ENCODE measurements around the gene PHGDH. TPM values are rescaled to one million over a fixed set of nuclear protein-coding genes. Genes with fewer than 3 reads are reported as not detected.

The PHGDH gene
- total and polyA plus RNA-seq, 2 of the 13 experiments (the other 11 are each of a cell fraction or from before 2014, with no cell fraction given), result 95.8 to 133 TPM

DNA sequence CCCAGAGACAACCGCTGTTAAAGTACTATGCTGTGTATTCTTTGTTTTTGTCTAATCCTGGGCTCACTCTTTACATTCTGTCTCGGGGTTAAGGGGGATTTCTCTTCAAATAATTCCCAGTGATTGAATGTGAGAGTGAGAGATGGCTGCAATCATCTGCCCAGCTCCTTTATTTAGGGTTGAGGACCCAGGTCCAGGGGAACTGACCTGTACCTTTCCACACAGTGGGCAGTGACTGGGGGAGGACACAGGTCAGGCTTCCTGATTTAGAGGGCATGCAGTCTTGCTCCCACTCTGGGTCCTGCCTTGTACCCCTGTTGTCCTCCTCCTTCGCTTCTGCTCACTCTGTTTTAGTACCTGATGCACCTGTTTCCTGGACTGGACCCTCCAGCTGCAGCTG, 22.0 kb downstream of the PHGDH start:
- H3K4me2 ChIP-seq (ENCODE audit: low read depth, low read length), result no peak overlapping the region
- ChIA-PET POLR2A (interaction anchor here (1.0 to 1.9 kb wide), 3 partner anchors 9 to 21 kb away, joined by 3 to 6 read pairs (median 3); no protein-coding TSS in a partner anchor), CTCF (ENCODE audit: low intra/inter-chr PET ratio, low total read pairs) (no interaction called here)
- peaks cover 43% of the 10 kb centered on the region for H3K4me1 ChIP-seq (ENCODE audit: insufficient read depth, low read length)
- no TSS peak for BruUV-seq (replicated peaks)
- in situ Hi-C loops (cut with HindIII; ENCODE audit: extremely low pct_ligation_motif_present, low pct_unique_long_range_greater_than_20kb) (no loop called here), intact Hi-C loops (cut with micrococcal nuclease; ENCODE audit: unreplicated experiment) (no loop called here)
- H3K27ac ChIP-seq (ENCODE audit: extremely low read length, insufficient read depth, low read length), result no peak overlapping the region
- WGBS (ENCODE audit: low lambda C conversion rate), result 97% methylated on average over 3 of the region's 3 CpGs
- H3K4me3 ChIP-seq (replicated peaks in 1 of 3; ENCODE audit: insufficient read depth in 1 of 3, low read depth in 2 of 3, low read length in 3 of 3), result no peak overlapping the region
- no peak for FAIRE-seq
- H3K9ac ChIP-seq (ENCODE audit: insufficient read depth, low read depth, low read length), result no peak overlapping the region
- H2AFZ ChIP-seq (ENCODE audit: low read length), result no peak overlapping the region
- peak; percentile 19 for TF ChIP-seq RBM22 (optimal IDR thresholded peaks at IDR 0.05; ENCODE audit: low read length)
- TF ChIP-seq TCF7 (IDR thresholded peaks at IDR 0.05; ENCODE audit: low read depth), result no peak
- no peak for ATAC-seq
- no peaks in the 10 kb centered on the region for H3K27me3 ChIP-seq (ENCODE audit: control insufficient read depth in 1 of 2, insufficient read depth in 2 of 2, low read length in 2 of 2)
- no peak for DNase-seq (ENCODE audit: low spot score)
- H3K79me2 ChIP-seq (ENCODE audit: insufficient read depth, low read length), result no peaks in the 10 kb centered on the region
- peaks cover 39 to 97% of the 10 kb centered on the region in 2 experiments for H3K36me3 ChIP-seq (replicated peaks in 1 of 2; ENCODE audit: control insufficient read depth in 1 of 2, insufficient read depth in 2 of 2, low read length in 2 of 2)
- no peaks in the 10 kb centered on the region; the same call in none of the 2 replicates for H4K20me1 ChIP-seq (ENCODE audit: insufficient read depth, low read length)
- H3K9me3 ChIP-seq (ENCODE audit: low read length), result no peaks in the 10 kb centered on the region

DNA sequence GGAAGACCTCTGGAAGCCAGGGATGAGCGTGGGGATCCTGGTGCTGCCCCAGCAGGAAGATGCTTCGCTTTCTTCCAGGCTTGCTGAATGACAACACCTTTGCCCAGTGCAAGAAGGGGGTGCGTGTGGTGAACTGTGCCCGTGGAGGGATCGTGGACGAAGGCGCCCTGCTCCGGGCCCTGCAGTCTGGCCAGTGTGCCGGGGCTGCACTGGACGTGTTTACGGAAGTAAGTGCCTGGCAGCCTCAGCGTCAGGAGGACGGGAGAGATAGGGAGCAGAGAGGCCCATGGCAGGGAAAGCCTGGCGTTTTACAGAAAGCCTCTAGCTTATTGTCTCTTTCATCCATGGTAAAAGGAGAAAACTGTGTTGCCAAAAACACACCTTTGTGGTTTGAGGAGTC, 23.5 kb downstream of the PHGDH start:
- H3K36me3 ChIP-seq (replicated peaks in 1 of 2; ENCODE audit: control insufficient read depth in 1 of 2, insufficient read depth in 2 of 2, low read length in 2 of 2), result peaks cover 40 to 97% of the 10 kb centered on the region in 2 experiments
- ATAC-seq, result no peak
- CTCF ChIA-PET (ENCODE audit: low intra/inter-chr PET ratio, low total read pairs), result no interaction called here
- TF ChIP-seq ZBTB20 (CRISPR knock-in tag; IDR thresholded peaks at IDR 0.05; ENCODE audit: borderline replicate concordance, low read depth), result no peak
- TF ChIP-seq, protein P1, sequence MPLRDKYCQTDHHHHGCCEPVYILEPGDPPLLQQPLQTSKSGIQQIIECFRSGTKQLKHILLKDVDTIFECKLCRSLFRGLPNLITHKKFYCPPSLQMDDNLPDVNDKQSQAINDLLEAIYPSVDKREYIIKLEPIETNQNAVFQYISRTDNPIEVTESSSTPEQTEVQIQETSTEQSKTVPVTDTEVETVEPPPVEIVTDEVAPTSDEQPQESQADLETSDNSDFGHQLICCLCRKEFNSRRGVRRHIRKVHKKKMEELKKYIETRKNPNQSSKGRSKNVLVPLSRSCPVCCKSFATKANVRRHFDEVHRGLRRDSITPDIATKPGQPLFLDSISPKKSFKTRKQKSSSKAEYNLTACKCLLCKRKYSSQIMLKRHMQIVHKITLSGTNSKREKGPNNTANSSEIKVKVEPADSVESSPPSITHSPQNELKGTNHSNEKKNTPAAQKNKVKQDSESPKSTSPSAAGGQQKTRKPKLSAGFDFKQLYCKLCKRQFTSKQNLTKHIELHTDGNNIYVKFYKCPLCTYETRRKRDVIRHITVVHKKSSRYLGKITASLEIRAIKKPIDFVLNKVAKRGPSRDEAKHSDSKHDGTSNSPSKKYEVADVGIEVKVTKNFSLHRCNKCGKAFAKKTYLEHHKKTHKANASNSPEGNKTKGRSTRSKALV (CRISPR knock-in tag; IDR thresholded peaks at IDR 0.05), result no peak
- TF ChIP-seq MBNL3 (CRISPR knock-in tag; conservative IDR thresholded peaks at IDR 0.05), result no peak
- TF ChIP-seq, protein P2, sequence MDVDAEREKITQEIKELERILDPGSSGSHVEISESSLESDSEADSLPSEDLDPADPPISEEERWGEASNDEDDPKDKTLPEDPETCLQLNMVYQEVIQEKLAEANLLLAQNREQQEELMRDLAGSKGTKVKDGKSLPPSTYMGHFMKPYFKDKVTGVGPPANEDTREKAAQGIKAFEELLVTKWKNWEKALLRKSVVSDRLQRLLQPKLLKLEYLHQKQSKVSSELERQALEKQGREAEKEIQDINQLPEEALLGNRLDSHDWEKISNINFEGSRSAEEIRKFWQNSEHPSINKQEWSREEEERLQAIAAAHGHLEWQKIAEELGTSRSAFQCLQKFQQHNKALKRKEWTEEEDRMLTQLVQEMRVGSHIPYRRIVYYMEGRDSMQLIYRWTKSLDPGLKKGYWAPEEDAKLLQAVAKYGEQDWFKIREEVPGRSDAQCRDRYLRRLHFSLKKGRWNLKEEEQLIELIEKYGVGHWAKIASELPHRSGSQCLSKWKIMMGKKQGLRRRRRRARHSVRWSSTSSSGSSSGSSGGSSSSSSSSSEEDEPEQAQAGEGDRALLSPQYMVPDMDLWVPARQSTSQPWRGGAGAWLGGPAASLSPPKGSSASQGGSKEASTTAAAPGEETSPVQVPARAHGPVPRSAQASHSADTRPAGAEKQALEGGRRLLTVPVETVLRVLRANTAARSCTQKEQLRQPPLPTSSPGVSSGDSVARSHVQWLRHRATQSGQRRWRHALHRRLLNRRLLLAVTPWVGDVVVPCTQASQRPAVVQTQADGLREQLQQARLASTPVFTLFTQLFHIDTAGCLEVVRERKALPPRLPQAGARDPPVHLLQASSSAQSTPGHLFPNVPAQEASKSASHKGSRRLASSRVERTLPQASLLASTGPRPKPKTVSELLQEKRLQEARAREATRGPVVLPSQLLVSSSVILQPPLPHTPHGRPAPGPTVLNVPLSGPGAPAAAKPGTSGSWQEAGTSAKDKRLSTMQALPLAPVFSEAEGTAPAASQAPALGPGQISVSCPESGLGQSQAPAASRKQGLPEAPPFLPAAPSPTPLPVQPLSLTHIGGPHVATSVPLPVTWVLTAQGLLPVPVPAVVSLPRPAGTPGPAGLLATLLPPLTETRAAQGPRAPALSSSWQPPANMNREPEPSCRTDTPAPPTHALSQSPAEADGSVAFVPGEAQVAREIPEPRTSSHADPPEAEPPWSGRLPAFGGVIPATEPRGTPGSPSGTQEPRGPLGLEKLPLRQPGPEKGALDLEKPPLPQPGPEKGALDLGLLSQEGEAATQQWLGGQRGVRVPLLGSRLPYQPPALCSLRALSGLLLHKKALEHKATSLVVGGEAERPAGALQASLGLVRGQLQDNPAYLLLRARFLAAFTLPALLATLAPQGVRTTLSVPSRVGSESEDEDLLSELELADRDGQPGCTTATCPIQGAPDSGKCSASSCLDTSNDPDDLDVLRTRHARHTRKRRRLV (CRISPR knock-in tag; IDR thresholded peaks at IDR 0.05), result no peak
- no peak for TF ChIP-seq ZNF629 (CRISPR knock-in tag; conservative IDR thresholded peaks at IDR 0.05)

More for the DNA sequence above, 23.5 kb downstream of the PHGDH start:
- Histone ChIP-seq H3K27me3 (ENCODE audit: control insufficient read depth in 1 of 2, insufficient read depth in 2 of 2, low read length in 2 of 2) (no peaks in the 10 kb centered on the region), H3K79me2 (ENCODE audit: insufficient read depth, low read length) (no peaks in the 10 kb centered on the region), H3K27ac (ENCODE audit: extremely low read length, insufficient read depth, low read length) (no peak overlapping the region), H3K4me1 (ENCODE audit: insufficient read depth, low read length) (peaks cover 28% of the 10 kb centered on the region), H2AFZ (ENCODE audit: low read length) (no peak overlapping the region), H3K4me2 (ENCODE audit: low read depth, low read length) (no peak overlapping the region), H3K9ac (ENCODE audit: insufficient read depth, low read depth, low read length) (no peak overlapping the region), H3K9me3 (ENCODE audit: low read length) (no peaks in the 10 kb centered on the region), H3K4me3 (replicated peaks in 1 of 3; ENCODE audit: insufficient read depth in 1 of 3, low read depth in 2 of 3, low read length in 3 of 3) (no peak overlapping the region), H4K20me1 (ENCODE audit: insufficient read depth, low read length) (no peaks in the 10 kb centered on the region; the same call in none of the 2 replicates)
- in situ Hi-C loops (cut with HindIII; ENCODE audit: extremely low pct_ligation_motif_present, low pct_unique_long_range_greater_than_20kb), result no loop called here
- FAIRE-seq (no peak), DNase-seq (ENCODE audit: low spot score) (no peak)
- intact Hi-C loops (cut with micrococcal nuclease; ENCODE audit: unreplicated experiment), result no loop called here
- no TSS peak for BruUV-seq (replicated peaks)
- POLR2A ChIA-PET, result interaction anchor here (0.9 to 1.0 kb wide), 2 partner anchors 11 to 23 kb away, joined by 3 read pairs; partner anchors contain the start of gene PHGDH
- 97% methylated on average over 14 of the region's 14 CpGs for WGBS (ENCODE audit: low lambda C conversion rate)

Data from HepG2 (cell line).